Measurements from ENCODE around the gene EPDR1. TPM values are rescaled to one million over a fixed set of nuclear protein-coding genes. Genes with fewer than 3 reads are reported as not detected.

The EPDR1 gene
- total RNA-seq, 6 donors from 2014 or later, result 57.2 to 107 (median 96.1) TPM

- 76 to 81% methylated on average over 4 of the region's 4 CpGs for WGBS, 2 donors
- Histone ChIP-seq H3K9me3 (no peaks in the 10 kb centered on the region), H3K36me3 (no peaks in the 10 kb centered on the region), H3K4me3 (no peak overlapping the region), H3K4me1 (no peaks in the 10 kb centered on the region), H3K27ac (no peak overlapping the region), H3K27me3 (no peaks in the 10 kb centered on the region)
- TF ChIP-seq POLR2A (IDR thresholded peaks at IDR 0.05) (no peak), EP300 (IDR thresholded peaks at IDR 0.05) (no peak), CTCF (IDR thresholded peaks at IDR 0.05) (no peak), POLR2AphosphoS5 (IDR thresholded peaks at IDR 0.05) (no peak)
- DNase-seq (no peak), ATAC-seq (ENCODE audit: low FRiP score in 2 of 2) (no peak)
Observed at GRCh38 chr7:37974711-37975110, 54.3 kb downstream of the EPDR1 start.

DNA sequence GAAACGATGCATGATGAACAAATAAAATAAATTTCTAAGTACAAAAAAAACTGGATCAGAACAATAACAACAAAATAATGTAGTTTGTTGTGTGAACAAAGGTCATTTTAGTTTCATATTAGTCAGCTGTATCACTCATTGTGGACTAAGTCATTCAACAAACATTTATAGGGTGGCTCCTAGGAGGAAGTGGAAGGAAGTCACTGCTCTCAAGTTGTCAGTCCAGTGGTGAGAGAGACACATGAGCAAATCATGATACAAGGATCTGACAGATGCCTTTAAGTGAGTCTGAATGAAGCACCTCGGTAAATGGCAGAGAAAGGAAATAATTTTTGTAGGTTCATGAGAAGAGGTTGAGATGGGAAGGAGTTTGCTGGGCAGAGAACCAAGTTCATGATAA, 56.8 kb downstream of the EPDR1 start:
- ATAC-seq (ENCODE audit: low FRiP score in 2 of 2), result no peak
- H3K36me3 ChIP-seq, result no peaks in the 10 kb centered on the region
- 84 to 85% methylated on average over 2 of the region's 2 CpGs for WGBS, 2 donors

GRCh38 chr7:37981664-37982063, 61.2 kb downstream of the EPDR1 start:
- no peak for ATAC-seq (ENCODE audit: low FRiP score in 2 of 2)
- no peaks in the 10 kb centered on the region for H3K27me3 ChIP-seq
- H3K36me3 ChIP-seq, result no peaks in the 10 kb centered on the region
- no peak for DNase-seq
- H3K4me3 ChIP-seq, result no peak overlapping the region
- TF ChIP-seq POLR2AphosphoS5 (IDR thresholded peaks at IDR 0.05), result no peak
- no peak for TF ChIP-seq EP300 (IDR thresholded peaks at IDR 0.05)
- TF ChIP-seq POLR2A (IDR thresholded peaks at IDR 0.05), result no peak
- no peak for TF ChIP-seq CTCF (IDR thresholded peaks at IDR 0.05)
- no peaks in the 10 kb centered on the region for H3K9me3 ChIP-seq
- no peak overlapping the region for H3K27ac ChIP-seq
- peaks cover 0 to 1% (median under 1%) of the 10 kb centered on the region in 4 donors for H3K4me1 ChIP-seq

More for the DNA sequence above, 56.8 kb downstream of the EPDR1 start:
- TF ChIP-seq EP300 (IDR thresholded peaks at IDR 0.05) (no peak), CTCF (IDR thresholded peaks at IDR 0.05) (no peak), POLR2AphosphoS5 (IDR thresholded peaks at IDR 0.05) (no peak), POLR2A (IDR thresholded peaks at IDR 0.05) (no peak)
- Histone ChIP-seq H3K27me3 (no peaks in the 10 kb centered on the region), H3K4me1 (no peaks in the 10 kb centered on the region), H3K9me3 (no peaks in the 10 kb centered on the region), H3K27ac (no peak overlapping the region), H3K4me3 (no peak overlapping the region)
- DNase-seq, result no peak

GRCh38 chr7:37982423-37982822, 62.0 kb downstream of the EPDR1 start:
- 58 to 63% methylated on average over 3 of the region's 3 CpGs for WGBS, 2 donors
- no peak overlapping the region for H3K4me3 ChIP-seq
- H3K4me1 ChIP-seq, result peaks cover 0 to 9% (median 3%) of the 10 kb centered on the region in 4 donors
- no peaks in the 10 kb centered on the region for H3K27me3 ChIP-seq
- H3K9me3 ChIP-seq, result no peaks in the 10 kb centered on the region
- peak in 1 of 2 donors; percentile 61 for DNase-seq
- peak in 1 of 2 donors; percentile 44 for ATAC-seq (ENCODE audit: low FRiP score in 2 of 2)
- TF ChIP-seq EP300 (IDR thresholded peaks at IDR 0.05), result no peak
- no peaks in the 10 kb centered on the region for H3K36me3 ChIP-seq
- H3K27ac ChIP-seq, result no peak overlapping the region

- H3K27me3 ChIP-seq, result no peaks in the 10 kb centered on the region
- no peak overlapping the region for H3K4me3 ChIP-seq
- TF ChIP-seq POLR2AphosphoS5 (IDR thresholded peaks at IDR 0.05), result no peak
- TF ChIP-seq CTCF (IDR thresholded peaks at IDR 0.05), result no peak
- no peak for TF ChIP-seq POLR2A (IDR thresholded peaks at IDR 0.05)
- TF ChIP-seq EP300 (IDR thresholded peaks at IDR 0.05), result no peak
Observed at GRCh38 chr7:37984750-37985390, 64.4 kb downstream of the EPDR1 start.

More at GRCh38 chr7:37984750-37985390, 64.4 kb downstream of the EPDR1 start:
- 78 to 84% methylated on average over 5 of the region's 5 CpGs for WGBS, 2 donors
- Histone ChIP-seq H3K36me3 (no peaks in the 10 kb centered on the region), H3K9me3 (no peaks in the 10 kb centered on the region), H3K4me1 (peaks cover 0 to 15% (median 6%) of the 10 kb centered on the region in 4 donors), H3K27ac (no peak overlapping the region)
- ATAC-seq (ENCODE audit: low FRiP score in 2 of 2) (peak in 1 of 2 donors; percentile 38), DNase-seq (no peak)
